Measurements from ENCODE around the gene UPP2. TPM values are rescaled to one million over a fixed set of nuclear protein-coding genes. Genes with fewer than 3 reads are reported as not detected.

UPP2 gene
- total RNA-seq, 4 donors from 2014 or later: not detected

- TF ChIP-seq, protein P1, sequence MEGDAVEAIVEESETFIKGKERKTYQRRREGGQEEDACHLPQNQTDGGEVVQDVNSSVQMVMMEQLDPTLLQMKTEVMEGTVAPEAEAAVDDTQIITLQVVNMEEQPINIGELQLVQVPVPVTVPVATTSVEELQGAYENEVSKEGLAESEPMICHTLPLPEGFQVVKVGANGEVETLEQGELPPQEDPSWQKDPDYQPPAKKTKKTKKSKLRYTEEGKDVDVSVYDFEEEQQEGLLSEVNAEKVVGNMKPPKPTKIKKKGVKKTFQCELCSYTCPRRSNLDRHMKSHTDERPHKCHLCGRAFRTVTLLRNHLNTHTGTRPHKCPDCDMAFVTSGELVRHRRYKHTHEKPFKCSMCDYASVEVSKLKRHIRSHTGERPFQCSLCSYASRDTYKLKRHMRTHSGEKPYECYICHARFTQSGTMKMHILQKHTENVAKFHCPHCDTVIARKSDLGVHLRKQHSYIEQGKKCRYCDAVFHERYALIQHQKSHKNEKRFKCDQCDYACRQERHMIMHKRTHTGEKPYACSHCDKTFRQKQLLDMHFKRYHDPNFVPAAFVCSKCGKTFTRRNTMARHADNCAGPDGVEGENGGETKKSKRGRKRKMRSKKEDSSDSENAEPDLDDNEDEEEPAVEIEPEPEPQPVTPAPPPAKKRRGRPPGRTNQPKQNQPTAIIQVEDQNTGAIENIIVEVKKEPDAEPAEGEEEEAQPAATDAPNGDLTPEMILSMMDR (IDR thresholded peaks at IDR 0.05; ENCODE audit: low read depth): no peak
Measured at GRCh38 chr2:158138255-158138654, 36.6 kb downstream of the UPP2 start.

DNA sequence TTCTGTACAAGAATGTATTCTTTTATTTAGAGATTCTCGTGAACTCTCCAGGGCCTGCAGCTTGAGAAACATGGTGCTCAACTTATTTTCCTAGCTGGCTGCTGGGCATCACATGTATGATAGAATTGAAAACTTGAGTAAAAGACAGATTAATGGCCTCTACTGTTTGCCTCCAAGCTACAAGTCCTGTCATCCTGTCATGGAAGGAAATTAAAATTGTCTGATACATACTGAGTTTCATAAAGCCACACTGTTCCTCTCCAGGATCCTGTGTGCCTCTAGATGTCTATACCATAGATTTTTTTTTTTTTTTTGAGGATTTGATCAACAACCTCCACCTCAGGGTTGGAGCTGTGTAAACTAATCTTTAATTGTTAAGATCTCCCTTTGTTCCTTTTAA, 38.5 kb downstream of the UPP2 start:
- TF ChIP-seq, protein P1 (IDR thresholded peaks at IDR 0.05; ENCODE audit: low read depth): no peak

DNA sequence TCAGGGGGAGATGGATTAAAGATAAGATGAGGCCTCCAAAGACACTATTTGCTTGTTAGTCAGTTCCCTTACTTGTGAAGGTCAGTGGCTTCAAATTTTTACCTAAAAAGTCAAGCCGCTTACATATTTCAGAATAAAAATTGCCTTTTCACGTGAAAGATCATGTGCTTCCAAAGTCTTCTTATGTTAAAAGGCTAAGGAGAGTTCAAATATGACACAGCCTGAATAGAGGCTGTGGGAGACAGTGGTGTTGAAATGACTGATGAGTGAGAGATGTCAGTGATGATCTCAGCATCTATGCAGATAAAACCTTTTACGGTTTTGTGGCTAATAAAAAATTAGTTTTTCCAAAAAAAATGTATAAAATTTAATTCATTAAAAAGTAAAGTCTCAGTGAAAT, 40.5 kb downstream of the UPP2 start:
- TF ChIP-seq, protein P1 (IDR thresholded peaks at IDR 0.05; ENCODE audit: low read depth): no peak

- TF ChIP-seq, protein P1 (IDR thresholded peaks at IDR 0.05; ENCODE audit: low read depth): no peak
Measured at GRCh38 chr2:158142568-158143332, 41.1 kb downstream of the UPP2 start.

DNA sequence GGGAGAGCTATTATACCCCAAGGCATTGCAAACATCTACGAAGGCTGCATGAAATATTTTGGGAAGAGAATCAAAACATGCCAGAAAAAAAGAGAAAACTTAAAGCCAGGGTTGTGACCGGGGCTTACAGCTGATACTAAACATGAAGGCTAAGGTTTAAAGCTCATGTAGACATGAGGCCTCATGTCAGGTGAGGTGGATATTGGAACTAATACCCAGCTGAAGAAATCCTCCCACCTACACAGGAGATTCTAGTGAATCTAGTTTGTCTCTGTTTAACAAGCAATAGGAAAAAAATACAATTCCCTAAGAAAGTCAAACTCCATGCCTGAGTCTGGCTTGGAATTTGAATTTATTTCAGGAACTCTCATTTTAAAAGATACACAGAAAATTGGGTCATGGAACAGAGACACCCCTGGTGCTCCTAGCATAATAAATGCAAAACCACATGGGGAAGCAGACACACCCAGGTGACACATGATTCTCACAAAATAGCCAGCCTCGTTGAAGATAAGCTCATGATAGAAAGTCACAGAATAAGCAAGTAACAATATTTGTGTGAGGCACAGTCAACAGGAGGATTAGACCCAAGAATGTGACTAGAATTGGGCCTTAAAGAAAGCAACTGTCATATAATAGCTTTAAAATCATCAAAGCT, 42.2 kb downstream of the UPP2 start:
- TF ChIP-seq, protein P1 (IDR thresholded peaks at IDR 0.05; ENCODE audit: low read depth): no peak

DNA sequence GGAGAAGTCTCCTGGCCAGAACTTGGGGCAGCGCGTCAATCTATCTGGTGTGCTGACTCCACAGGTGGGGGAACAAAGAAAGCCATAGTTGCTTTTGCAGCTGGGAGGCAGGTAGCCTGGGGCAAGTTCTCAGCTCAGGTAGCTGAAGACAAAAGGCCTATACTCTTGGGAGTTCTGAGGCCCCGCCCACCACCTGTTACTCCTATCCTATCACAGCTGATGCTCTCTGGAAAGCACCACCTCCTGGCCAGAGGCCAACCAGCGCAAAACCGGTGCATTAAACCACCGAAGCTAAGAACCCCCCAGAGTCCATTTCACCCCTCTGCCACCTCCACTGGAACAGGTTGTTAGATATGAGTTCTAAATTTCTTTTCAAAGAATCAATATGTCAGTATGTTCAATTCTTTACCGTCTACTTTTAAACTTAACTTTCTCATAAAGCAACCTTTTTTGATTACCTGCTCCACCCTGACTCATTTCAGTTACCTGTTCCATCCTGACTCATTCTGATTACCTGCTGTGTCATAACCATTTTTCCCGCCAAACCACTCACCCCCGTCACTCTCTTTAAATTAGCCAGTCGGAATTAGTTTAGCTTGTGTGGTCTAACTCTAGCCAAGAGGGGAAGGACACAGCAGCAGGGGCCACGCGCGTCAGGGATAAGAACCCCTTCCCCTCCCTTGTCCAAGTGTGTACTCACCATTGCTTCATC, 43.4 kb downstream of the UPP2 start:
- TF ChIP-seq, protein P1 (IDR thresholded peaks at IDR 0.05; ENCODE audit: low read depth): no peak
